RCC 7860 (cell line): ENCODE measurements around the gene CAPN6.

Experiments used
- DNase-seq: peaks from one replicate; pipeline ENCODE4 v3.0.0-alpha.2; 2015; ENCODE audit warnings: low spot score
- FAIRE-seq: peaks from 2 replicates; lab custom pipeline; 2012; peaks lifted over from hg19 to GRCh38; lab: Jason Lieb, UNC

CAPN6 gene, protein sequence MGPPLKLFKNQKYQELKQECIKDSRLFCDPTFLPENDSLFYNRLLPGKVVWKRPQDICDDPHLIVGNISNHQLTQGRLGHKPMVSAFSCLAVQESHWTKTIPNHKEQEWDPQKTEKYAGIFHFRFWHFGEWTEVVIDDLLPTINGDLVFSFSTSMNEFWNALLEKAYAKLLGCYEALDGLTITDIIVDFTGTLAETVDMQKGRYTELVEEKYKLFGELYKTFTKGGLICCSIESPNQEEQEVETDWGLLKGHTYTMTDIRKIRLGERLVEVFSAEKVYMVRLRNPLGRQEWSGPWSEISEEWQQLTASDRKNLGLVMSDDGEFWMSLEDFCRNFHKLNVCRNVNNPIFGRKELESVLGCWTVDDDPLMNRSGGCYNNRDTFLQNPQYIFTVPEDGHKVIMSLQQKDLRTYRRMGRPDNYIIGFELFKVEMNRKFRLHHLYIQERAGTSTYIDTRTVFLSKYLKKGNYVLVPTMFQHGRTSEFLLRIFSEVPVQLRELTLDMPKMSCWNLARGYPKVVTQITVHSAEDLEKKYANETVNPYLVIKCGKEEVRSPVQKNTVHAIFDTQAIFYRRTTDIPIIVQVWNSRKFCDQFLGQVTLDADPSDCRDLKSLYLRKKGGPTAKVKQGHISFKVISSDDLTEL

DNA sequence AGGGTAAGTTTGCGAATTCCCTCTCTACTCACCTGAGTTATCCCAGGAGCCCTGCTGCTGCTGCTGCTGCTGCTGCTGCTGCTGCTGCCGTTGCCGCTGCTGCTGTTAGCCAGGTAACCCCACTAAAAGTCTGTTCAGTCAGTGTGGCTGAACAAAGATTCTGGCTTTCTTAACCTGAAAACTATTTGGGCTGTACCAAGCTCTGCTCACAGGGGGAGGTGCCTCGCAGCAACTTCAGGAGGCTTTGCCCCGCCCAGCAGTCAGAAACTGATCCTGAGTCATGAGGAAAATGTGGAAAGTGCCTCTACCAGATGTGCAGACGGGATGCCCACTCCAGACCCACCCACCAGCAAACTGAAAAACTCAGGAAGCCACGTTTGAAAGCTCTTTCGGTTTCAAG is at the start of gene CAPN6:
Gene CAPN6 (minus strand): TSS at position 145 of the 400 bp plus-strand sequence. CDS start 6,547 bp downstream, outside the sequence.
- no peak for FAIRE-seq

DNA sequence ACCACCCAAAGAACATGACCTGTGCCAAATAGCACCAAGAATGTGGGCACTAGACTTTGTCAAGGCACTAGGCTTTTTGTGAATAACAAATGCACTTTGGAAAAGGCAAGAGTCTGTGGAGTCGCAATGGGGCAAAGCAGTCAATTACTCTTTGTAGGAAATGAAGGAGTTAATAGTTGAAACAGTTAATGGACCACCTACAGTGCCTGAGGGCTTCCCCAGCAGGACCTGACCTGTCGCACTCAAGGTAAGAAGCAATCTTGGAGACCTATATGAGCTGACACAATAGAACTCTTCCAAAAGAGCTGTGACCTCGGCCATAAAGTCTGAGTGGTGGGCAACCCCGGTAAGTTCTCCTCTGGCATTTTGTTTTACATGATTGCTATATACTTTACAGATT is 49.2 kb upstream of the CAPN6 start:
- DNase-seq = no peak
- no peak for FAIRE-seq

More for the DNA sequence above, at the start of gene CAPN6:
- no peak for DNase-seq

DNA sequence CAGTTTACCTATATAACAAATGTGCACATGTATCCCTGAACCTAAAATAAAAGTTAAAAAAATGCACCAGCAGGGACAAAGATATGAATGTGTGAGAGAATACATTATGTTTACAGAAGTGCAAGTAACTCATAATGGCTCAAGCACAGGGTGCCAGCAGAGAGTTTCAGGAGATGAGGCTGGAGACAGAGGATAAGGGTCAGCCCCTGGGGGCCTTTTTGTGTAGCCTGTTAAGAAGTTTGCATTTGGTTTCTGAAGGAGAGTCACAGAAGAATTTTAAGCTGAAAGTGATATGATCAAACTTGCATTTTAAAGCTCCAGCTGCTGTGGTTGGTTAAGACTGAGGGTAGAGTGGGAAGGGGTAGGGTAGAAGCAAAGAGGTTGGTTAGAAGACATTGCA is 48.6 kb upstream of the CAPN6 start:
- FAIRE-seq (no peak), DNase-seq (no peak)

DNA sequence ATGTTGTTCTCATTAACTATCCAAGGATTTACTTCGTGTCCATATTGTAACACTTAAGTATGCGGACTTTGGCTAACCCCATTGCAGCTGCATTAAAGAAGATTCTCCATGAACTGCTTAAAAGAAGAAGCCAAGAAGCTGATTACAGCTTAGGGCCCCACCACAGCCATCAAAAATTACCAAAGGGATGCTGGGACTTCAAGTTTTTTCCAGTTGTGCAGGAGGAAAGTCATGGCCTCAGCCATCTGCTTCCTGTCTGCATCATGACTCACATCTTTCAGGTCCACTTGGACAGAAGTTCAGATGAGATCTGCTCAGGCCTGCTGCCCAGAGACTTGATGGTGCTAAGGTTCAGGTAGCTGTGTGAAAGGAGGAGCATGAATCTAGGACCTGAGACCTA is 38.8 kb upstream of the CAPN6 start:
- DNase-seq = no peak
- FAIRE-seq = no peak

DNA sequence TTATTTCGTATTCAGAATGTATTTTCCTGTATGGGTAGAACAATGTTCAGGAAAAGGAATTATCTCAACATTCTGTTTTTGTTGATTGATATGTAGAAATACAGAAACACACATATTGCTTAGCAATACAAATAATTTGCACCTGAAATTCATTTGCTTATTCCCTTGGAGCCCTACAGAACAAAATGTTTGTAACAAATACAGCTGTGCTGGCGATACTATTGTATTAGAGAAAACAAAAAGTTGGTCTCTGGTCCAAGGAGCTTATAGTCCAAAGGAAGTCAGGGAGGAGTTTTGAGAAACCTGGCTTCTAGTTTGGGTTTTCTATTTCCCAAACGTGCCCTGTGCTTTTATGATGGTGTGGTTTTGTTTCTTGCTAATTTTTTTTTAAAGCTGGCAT is 37.8 kb upstream of the CAPN6 start:
- DNase-seq (no peak), FAIRE-seq (no peak)

DNA sequence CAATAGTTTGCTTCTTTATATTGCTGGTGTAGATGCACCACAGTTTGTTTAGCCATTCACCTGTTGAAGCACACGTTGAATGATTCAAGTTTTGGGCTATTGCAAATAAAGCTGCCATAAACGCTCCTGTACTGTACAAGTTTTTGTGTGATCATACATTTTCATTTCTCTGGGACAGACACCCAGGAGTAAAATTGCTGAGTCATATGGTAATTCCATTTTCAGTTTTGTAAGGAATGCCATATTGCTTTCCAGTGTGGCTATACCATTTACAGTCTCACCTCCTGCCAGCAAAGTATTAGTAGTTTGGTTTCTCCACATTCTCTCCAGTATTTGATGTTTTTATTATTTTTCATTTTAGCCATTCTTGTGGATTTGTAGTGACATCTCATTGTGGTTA is 32.0 kb upstream of the CAPN6 start:
- no peak for DNase-seq
- no peak for FAIRE-seq

DNA sequence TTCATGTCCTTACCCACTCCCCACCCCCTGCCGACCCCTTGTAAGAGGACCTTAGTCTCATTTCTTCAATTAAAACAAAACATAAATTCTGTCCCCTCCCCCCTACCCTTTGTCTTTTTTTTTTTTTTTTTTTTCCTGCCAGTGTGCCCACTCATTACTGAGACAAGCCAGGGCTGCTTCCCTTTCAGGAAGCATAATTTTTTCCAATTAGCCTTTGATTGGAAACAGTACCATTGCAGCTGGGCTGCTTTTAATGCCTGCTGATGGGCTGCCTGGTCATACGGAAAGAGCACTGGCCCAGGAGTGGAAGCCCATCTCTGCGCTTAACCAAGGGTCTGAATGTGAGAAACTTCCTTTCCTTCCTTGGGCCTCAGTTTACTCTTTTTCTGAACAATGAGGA is 18.6 kb upstream of the CAPN6 start:
- no peak for FAIRE-seq

DNA sequence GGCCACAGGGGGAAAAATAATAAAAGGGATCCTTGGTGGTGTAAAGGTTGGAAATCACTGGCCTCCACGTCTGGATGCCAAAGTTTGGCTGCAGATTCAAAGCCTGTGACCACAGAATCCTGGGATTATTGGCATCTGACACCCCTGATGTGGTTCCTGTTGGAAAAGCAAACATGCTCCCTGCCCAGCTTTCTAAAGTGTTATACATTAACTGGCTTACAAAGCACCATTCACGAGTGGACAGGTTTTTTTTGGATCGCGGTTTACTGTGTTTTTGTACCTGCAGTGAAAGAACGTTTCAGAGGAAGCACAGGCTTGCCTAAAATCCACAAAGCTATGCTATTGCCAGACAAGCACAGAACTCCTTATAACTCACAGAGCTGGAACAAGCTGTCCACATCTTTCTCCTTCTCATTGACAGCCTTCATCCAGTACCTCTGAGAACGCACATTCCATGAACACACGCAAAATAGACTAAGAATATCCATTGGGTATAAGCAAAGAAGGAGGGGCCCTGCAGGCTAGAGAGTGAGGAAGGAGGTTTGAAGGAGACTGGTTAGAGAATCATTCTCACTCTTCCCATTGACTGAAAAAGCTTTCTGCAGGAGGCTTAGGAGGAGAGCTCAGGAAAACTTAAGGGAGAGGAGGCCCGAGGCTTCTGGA is 14.5 kb upstream of the CAPN6 start:
- DNase-seq = no peak

More for the DNA sequence above, 18.6 kb upstream of the CAPN6 start:
- no peak for DNase-seq

DNA sequence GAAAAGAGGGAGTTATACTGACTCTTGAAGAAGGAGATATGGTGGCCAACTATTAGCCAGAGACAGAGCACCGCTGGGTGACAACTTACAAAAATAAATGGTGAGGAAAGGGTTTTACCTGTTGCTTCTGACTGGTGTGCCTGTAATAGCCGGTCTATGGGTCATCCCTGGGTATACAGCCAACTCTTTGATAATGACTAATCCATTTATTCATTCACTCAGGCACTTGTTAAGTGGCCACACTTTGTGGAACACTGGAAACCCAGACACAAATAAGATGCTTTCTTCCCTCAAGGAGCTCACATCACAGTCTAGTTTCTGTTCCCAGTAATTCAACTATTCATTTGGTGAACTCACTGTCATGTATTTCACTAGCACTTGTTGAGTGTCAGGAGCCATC is 13.2 kb upstream of the CAPN6 start:
- FAIRE-seq (no peak), DNase-seq (no peak)

More for the DNA sequence above, 14.5 kb upstream of the CAPN6 start:
- no peak for FAIRE-seq

DNA sequence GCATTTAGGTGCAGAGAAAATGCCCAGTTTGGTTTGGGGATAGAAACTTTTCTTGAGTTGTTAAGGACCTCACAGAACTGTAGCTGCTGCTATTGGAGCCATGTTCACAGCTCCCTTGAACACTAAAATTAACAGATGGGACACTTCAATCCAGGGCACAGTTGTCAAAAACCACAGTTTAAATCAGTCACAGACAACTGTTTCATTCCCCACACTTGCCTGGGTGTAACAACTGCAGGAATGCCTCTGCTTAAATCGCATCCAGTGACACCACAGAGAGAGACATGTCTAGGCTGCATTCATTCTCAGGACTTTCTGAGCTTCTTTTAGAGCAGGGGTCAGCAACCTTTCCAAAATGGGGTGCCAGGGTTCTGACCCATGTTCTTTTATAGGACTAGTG is 12.7 kb upstream of the CAPN6 start:
- FAIRE-seq (no peak), DNase-seq (no peak)

DNA sequence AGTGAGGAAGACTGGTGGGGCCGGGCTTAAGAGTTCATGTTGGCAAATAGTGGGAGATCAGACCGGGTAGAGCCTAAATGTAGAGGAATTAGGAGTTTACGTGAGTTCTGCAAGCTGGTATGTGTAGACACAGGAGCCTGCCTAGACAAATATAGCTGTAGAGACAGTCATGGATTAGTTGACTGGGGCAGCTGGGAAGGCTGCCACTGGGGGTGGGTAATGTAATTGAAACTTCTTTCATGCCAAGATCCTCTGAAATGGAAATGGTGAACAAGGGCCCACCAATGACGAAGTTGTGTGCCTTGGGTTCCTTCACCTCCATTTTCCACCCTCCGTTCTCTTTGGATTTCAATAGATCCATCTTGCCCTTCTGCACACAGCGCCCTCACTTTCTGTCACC is 11.9 kb upstream of the CAPN6 start:
- FAIRE-seq = no peak
- no peak for DNase-seq

DNA sequence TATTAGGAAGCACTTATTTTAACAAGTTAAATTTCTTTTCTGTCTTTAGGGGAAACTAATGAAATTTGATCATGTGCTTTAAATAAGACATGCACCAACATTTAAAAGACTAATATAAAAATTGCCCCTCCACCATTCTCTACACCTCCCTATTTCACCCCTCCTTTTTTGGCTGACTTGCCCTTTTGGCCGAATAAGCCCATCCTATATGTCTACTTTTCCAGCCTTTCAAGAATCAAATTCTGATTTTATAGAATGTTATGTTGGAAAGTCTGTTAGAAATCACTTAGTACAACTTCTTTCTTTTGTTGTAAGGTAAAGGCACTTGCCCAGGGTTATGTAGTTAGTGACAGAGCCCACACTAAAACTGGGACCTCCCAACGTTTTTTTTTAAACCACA is 1.8 kb downstream of the CAPN6 start:
- DNase-seq (no peak), FAIRE-seq (no peak)

DNA sequence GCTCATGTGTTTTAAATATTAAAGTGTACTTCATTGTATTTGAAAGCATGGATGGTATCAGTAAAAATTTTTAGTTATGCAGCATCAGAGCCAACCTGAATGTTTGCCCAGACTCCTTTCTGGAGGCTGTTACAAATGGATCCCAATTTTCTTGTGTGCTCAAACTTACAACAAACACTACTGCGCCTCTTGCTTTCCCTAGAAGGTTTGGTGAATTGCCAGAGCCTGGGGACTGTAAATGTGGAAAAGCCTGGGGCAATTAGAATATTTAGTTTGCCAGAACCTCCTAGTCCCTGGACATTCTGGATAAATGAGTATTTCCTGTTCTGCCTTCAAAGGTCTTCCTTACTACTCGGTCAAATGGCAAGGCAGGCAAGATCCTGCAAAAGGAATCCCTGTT is 4.8 kb downstream of the CAPN6 start:
- no peak for DNase-seq
- FAIRE-seq = no peak

DNA sequence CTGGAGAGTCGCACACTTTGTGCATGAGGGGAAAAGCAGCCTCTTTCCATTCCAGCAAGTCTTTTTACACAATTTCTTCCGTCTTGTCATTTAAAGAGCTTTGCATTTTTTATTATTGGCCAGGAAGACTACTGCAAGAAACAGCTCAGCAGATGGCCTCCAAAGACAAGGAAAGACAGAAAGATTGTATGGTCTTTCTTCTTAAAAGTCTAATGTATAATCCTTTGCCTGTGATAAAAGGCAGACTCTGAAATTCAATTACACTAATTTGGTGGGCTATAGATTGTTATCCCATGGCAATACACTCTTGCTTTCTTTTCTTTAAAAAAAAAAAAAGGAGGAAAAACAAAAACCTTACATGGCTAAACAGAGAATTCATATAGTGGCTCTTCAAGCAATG is 5.9 kb downstream of the CAPN6 start:
- DNase-seq = no peak
- FAIRE-seq = no peak

DNA sequence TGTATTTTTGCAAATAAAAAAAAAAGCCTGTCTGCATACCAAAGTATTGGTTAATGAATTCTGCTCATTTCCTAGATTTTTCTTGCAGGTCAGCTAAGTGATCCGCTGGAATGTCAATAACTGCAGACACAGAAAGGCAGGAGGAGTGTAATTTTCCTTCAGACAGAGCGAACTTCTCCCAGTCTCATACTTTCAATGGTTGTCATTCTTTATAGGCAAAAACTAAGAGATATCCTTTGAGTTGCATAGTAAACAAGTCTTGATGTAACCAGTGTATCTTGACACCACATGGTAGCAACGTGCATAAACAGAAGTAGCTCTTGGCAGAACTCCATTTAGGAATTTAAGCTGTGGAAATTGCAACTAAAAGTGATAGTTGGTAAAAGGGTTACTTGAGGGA is 8.2 kb downstream of the CAPN6 start:
- FAIRE-seq (no peak), DNase-seq (no peak)

DNA sequence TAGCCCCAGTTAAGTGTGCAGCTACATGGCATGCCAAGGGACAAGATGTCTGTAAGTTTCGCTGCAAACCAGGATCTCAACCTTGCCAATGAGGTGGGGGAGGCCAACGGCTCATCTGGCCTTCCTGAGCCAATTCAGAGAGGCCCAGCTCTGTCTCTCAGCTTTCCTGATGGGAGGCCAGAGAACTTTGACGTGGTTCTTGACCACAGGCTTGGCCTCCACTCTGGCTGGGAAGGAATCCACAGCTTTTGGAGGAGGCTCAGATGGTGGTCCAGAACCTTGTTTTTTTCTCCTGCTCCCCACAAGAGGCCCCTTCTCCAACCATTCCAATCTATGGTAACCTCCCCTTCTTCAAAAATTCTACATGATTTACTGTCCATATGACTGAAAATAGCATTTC is 9.8 kb downstream of the CAPN6 start:
- FAIRE-seq = no peak
- no peak for DNase-seq

DNA sequence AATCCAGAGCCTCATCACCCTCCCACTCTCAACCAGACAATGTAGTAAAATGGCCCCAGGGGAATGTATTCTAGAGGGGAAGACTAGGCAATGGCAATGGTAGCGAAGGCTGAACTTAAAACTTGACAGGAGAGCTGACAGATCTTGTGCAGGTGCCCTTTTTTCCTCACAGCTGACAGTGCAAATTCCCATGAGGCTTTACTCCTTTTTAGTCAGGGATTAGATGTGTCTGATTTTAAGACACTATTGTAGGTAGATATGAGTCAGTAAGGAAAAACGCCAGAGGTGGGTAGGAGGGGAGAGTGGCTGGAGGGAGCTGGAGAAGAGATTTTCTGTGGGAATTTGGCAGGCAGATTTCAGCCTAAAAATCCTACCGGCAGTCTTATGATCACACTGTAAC is 10.7 kb downstream of the CAPN6 start:
- DNase-seq = no peak
- FAIRE-seq = no peak

DNA sequence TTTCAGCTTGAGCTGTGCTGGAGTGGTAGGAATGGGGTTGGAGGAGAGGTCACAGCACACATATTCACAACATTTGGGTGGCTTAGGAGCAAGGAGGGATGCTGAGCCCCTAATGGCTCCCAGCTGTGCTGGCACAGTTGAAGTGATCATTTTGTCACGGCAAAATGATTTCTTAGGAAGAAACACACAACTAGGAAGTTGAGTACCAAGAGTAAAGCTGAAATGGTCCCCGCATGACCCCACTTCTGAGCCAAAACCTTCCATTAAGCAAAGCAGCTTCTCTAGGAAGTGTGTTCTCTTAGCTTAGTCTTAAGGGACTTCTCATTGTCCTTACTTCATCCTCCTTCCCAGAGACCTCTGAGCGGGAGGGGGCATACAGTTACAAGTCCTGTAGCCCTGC is 12.6 kb downstream of the CAPN6 start:
- DNase-seq (no peak), FAIRE-seq (no peak)

DNA sequence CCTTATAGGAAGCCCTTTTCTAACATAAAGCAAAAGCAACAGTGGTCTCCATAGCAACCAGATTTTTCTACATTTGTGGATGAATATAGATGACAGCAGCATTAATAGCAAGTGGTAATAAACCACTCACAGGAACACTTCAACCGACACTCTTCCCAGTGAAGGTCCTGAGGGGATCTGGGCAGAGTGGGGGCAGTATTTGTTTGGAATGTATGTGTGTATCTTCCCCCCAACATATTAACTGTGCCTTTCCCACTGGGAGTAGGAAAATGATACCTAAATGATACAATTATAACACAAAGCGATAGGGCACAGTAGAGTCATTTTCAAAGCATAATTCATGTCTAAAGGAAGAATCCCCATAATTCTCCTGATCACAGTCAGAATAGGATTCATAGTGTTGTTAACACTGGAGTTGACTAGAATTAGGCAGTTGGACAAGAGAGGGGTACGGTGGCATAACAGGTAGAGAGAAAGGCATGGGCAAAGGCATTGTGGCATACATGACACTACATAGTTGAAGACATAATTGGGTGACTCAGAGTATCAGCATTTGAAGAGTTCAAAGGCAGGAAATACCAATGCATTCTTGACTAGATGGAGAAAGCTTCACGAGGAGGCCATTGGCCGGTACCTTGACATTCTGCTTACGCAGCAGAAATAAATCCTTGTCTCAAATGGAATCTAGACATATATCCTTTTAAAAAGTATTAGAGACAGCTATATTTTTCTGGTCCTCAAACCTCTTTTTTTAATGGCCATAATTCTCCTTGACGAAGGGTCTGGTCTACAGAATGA is 15.2 kb downstream of the CAPN6 start:
- FAIRE-seq (peak; percentile 11), DNase-seq (peak; percentile 69)

DNA sequence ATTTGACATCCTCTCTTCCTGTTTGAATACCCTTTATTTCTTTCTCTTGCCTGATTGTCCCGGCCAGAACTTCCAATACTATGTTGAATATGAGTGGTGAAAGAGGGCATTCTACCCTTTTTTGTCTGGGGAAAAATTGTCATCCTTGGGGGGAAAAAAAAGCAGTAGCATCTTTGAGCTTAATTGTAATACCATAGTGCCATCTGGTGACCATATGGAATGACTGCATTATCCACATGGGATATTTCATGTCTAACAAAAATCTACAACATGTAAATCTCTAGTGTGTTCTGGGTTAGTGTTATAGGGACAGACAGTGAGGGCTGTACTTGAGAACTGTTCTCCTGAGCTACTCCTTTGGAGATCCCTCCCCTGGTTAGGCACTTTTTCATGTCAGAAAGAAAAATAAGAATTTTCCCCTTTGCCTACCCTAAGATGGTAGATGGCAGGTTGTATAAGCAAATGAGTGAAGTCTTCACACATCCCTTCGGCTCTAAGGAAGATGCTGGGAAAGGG is 26.0 kb downstream of the CAPN6 start:
- DNase-seq (peak; percentile 48), FAIRE-seq (no peak)

DNA sequence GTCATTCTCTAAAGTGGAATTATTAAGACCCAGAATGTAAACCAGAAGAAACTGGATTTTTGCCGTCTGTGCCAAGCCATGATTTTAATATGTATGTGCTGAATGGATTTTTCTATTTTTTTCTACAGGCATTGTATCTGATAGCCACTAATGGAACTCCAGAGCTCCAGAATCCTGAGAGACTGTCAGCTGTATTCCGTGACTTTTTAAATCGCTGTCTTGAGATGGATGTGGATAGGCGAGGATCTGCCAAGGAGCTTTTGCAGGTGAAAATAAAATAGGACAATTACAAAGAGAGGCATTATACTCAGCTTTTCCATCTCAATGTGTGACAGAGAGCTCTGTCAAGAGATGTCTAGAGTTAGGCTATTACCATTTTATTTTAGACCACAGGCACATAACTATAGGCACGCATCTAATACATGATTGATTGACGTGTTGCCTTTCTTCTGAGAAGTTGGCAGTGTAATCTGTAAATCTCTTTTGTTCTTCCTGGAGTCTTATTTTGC is 53.9 kb downstream of the CAPN6 start:
- DNase-seq = no peak
- FAIRE-seq = no peak
